MG63 (cell line): Measurements from ENCODE around the gene FAM227B. TPM values are rescaled to one million over a fixed set of nuclear protein-coding genes. Genes with fewer than 3 reads are reported as not detected.
"Not testable (repeated sequence)": the region's sequence is repeated elsewhere in the genome, so short reads cannot be mapped to it uniquely, and the experiment has no call there.

Experiments
- DNase-seq: peaks from one replicate; pipeline ENCODE4 v3.0.0-alpha.2; 2020
- H3K27me3 ChIP-seq: fragments of 250-450 bp; sonication (Bioruptor Pico); 2 replicates; pipeline ENCODE4 v1.5.1; 2020; ENCODE audit warnings: mild to moderate bottlenecking, moderate library complexity
- H3K36me3 ChIP-seq: fragments of 250-450 bp; sonication (Bioruptor Pico); 2 replicates; pipeline ENCODE4 v1.5.1; 2020; ENCODE audit warnings: mild to moderate bottlenecking, moderate library complexity
- H3K4me3 ChIP-seq: fragments of 250-450 bp; sonication (Bioruptor Pico); 2 replicates; pipeline ENCODE4 v1.5.1; 2020; ENCODE audit warnings: mild to moderate bottlenecking, moderate library complexity
- H3K9me3 ChIP-seq: fragments of 250-450 bp; sonication (Bioruptor Pico); 2 replicates; pipeline ENCODE4 v1.5.1; 2020; ENCODE audit warnings: mild to moderate bottlenecking, moderate library complexity
- total RNA-seq: library from RNA; depleted of rRNA; stranded (reverse); fragments of >200 nt; shearing (Covaris generic); gene quantifications from 2 replicates; pipeline ENCODE4 v1.2.3, GENCODE V29; 2014; ENCODE audit warnings: low replicate concordance; rRNA removed

The FAM227B gene
- 0.44 and 2.8 TPM in 2 replicates for total RNA-seq

GRCh38 chr15:49620658-49621368, at the start of gene FAM227B, which contains the start of gene DTWD1:
Gene FAM227B (minus strand): TSS chr15:49620818. CDS start chr15:49615171, 5,647 bp downstream.
Gene DTWD1 (plus strand): TSS chr15:49621048. CDS start chr15:49625168, 4,120 bp downstream.
- Histone ChIP-seq H3K4me3 (peak within 1 kb of the TSS; percentile 67), H3K9me3 (peaks cover 38% of the 10 kb centered on the region), H3K36me3 (peaks cover 32% of the 10 kb centered on the region), H3K27me3 (no peaks in the 10 kb centered on the region)
- peak; percentile 99 for DNase-seq

- no peak overlapping the region for H3K4me3 ChIP-seq
- no peaks in the 10 kb centered on the region for H3K36me3 ChIP-seq
- no peaks in the 10 kb centered on the region for H3K27me3 ChIP-seq
- DNase-seq = no peak
- H3K9me3 ChIP-seq = no peaks in the 10 kb centered on the region
Observed at GRCh38 chr15:49669288-49669687, 48.7 kb upstream of the FAM227B start.

- not testable (repeated sequence) for H3K9me3 ChIP-seq, DNase-seq, H3K27me3 ChIP-seq, H3K36me3 ChIP-seq, H3K4me3 ChIP-seq
Observed at GRCh38 chr15:49666486-49666885, 45.9 kb upstream of the FAM227B start.

GRCh38 chr15:49664716-49665115, 44.1 kb upstream of the FAM227B start:
- Histone ChIP-seq H3K27me3 (no peaks in the 10 kb centered on the region), H3K36me3 (no peaks in the 10 kb centered on the region), H3K9me3 (no peaks in the 10 kb centered on the region), H3K4me3 (no peak overlapping the region)
- no peak for DNase-seq

GRCh38 chr15:49656734-49657133, 36.1 kb upstream of the FAM227B start:
- no peak for DNase-seq

GRCh38 chr15:49652922-49653321, 32.3 kb upstream of the FAM227B start:
- Histone ChIP-seq H3K36me3 (no peaks in the 10 kb centered on the region; the same call in 1 of the 2 replicates), H3K9me3 (peaks cover 25% of the 10 kb centered on the region), H3K4me3 (no peak overlapping the region), H3K27me3 (no peaks in the 10 kb centered on the region)
- DNase-seq = no peak

More at GRCh38 chr15:49656734-49657133, 36.1 kb upstream of the FAM227B start:
- Histone ChIP-seq H3K36me3 (no peaks in the 10 kb centered on the region), H3K9me3 (peaks cover 28% of the 10 kb centered on the region), H3K4me3 (no peak overlapping the region), H3K27me3 (no peaks in the 10 kb centered on the region)

- no peak for DNase-seq
- Histone ChIP-seq H3K27me3 (no peaks in the 10 kb centered on the region), H3K36me3 (peaks cover 14% of the 10 kb centered on the region), H3K4me3 (no peak overlapping the region), H3K9me3 (peaks cover 21% of the 10 kb centered on the region)
Observed at GRCh38 chr15:49650676-49651075, 30.1 kb upstream of the FAM227B start.

- Histone ChIP-seq H3K4me3 (no peak overlapping the region), H3K36me3 (peaks cover 21% of the 10 kb centered on the region), H3K27me3 (no peaks in the 10 kb centered on the region), H3K9me3 (peaks cover 21% of the 10 kb centered on the region)
- DNase-seq = no peak
Observed at GRCh38 chr15:49649987-49650386, 29.4 kb upstream of the FAM227B start.

GRCh38 chr15:49646891-49647290, 26.3 kb upstream of the FAM227B start:
- Histone ChIP-seq H3K4me3 (no peak overlapping the region), H3K9me3 (peaks cover 3% of the 10 kb centered on the region), H3K27me3 (no peaks in the 10 kb centered on the region), H3K36me3 (peaks cover 44% of the 10 kb centered on the region)
- no peak for DNase-seq

GRCh38 chr15:49645941-49646340, 25.3 kb upstream of the FAM227B start:
- H3K27me3 ChIP-seq = no peaks in the 10 kb centered on the region
- DNase-seq = peak; percentile 54
- peaks cover 51% of the 10 kb centered on the region for H3K36me3 ChIP-seq

GRCh38 chr15:49645277-49645676, 24.7 kb upstream of the FAM227B start:
- Histone ChIP-seq H3K36me3 (peaks cover 53% of the 10 kb centered on the region), H3K27me3 (no peaks in the 10 kb centered on the region), H3K9me3 (peaks cover 2% of the 10 kb centered on the region), H3K4me3 (no peak overlapping the region)
- DNase-seq = no peak

More at GRCh38 chr15:49645941-49646340, 25.3 kb upstream of the FAM227B start:
- H3K9me3 ChIP-seq = peaks cover 3% of the 10 kb centered on the region
- no peak overlapping the region for H3K4me3 ChIP-seq

- Histone ChIP-seq H3K9me3 (peaks cover 2% of the 10 kb centered on the region; the same call in 1 of the 2 replicates), H3K36me3 (peaks cover 57% of the 10 kb centered on the region), H3K4me3 (no peak overlapping the region), H3K27me3 (no peaks in the 10 kb centered on the region)
- DNase-seq = no peak
Observed at GRCh38 chr15:49644364-49644794, 23.8 kb upstream of the FAM227B start.

- H3K4me3 ChIP-seq = no peak overlapping the region
- H3K27me3 ChIP-seq = no peaks in the 10 kb centered on the region
- DNase-seq = no peak
- no peaks in the 10 kb centered on the region; the same call in 1 of the 2 replicates for H3K9me3 ChIP-seq
- H3K36me3 ChIP-seq = peaks cover 67% of the 10 kb centered on the region
Observed at GRCh38 chr15:49637857-49638256, 17.2 kb upstream of the FAM227B start.

- DNase-seq = no peak
- no peak overlapping the region for H3K4me3 ChIP-seq
- H3K27me3 ChIP-seq = no peaks in the 10 kb centered on the region
- peaks cover 93% of the 10 kb centered on the region for H3K36me3 ChIP-seq
- peaks cover 41% of the 10 kb centered on the region for H3K9me3 ChIP-seq
Observed at GRCh38 chr15:49628379-49628778, 7.8 kb upstream of the FAM227B start.

- H3K4me3 ChIP-seq = no peak overlapping the region
- H3K36me3 ChIP-seq = peaks cover 95% of the 10 kb centered on the region
- peaks cover 43% of the 10 kb centered on the region for H3K9me3 ChIP-seq
- peak; percentile 54 for DNase-seq
- no peaks in the 10 kb centered on the region for H3K27me3 ChIP-seq
Observed at GRCh38 chr15:49627407-49627877, 6.8 kb upstream of the FAM227B start.

- Histone ChIP-seq H3K9me3 (peaks cover 43% of the 10 kb centered on the region), H3K27me3 (no peaks in the 10 kb centered on the region), H3K36me3 (peaks cover 77% of the 10 kb centered on the region), H3K4me3 (no peak overlapping the region)
- DNase-seq = no peak
Observed at GRCh38 chr15:49625460-49626036, 4.9 kb upstream of the FAM227B start.

- no peaks in the 10 kb centered on the region for H3K27me3 ChIP-seq
- DNase-seq = no peak
- H3K9me3 ChIP-seq = peaks cover 43% of the 10 kb centered on the region
- no peak overlapping the region for H3K4me3 ChIP-seq
- peaks cover 62% of the 10 kb centered on the region for H3K36me3 ChIP-seq
Observed at GRCh38 chr15:49624056-49624455, 3.4 kb upstream of the FAM227B start.
